ENCODE data around the gene KEL. TPM values are rescaled to one million over a fixed set of nuclear protein-coding genes. Genes with fewer than 3 reads are reported as not detected.
A peak's percentile ranks its signal among the peaks of the same experiment; 100 is the strongest.

The KEL gene
- total RNA-seq, 1 experiment from 2014 or later, result not detected

GRCh38 chr7:143002106-143002505, 39.9 kb upstream of the KEL start:
- ChIA-PET POLR2A (no interaction called here), CTCF (interaction anchor here (1.0 to 10.7 kb wide), 4 partner anchors 123 to 213 kb away, joined by 3 to 167 read pairs (median 10); no protein-coding TSS in a partner anchor)
- H3K27ac Mint-ChIP-seq (ENCODE audit: unreplicated experiment), result no peak overlapping the region
- H3K27me3 Mint-ChIP-seq (ENCODE audit: insufficient read depth, unreplicated experiment), result no peaks in the 10 kb centered on the region
- DNase-seq, result peak in 1 of 2 experiments; percentile 38
- no peaks in the 10 kb centered on the region for H3K27me3 ChIP-seq (replicated peaks; ENCODE audit: control insufficient read depth, insufficient read depth, low read length)
- H3K4me3 ChIP-seq (ENCODE audit: low read depth, low read length), result no peak overlapping the region
- no peaks in the 10 kb centered on the region for H3K9me3 Mint-ChIP-seq (ENCODE audit: unreplicated experiment)
- no peaks in the 10 kb centered on the region for H3K36me3 Mint-ChIP-seq (ENCODE audit: insufficient read depth, unreplicated experiment)
- no peaks in the 10 kb centered on the region for H3K36me3 ChIP-seq (ENCODE audit: control insufficient read depth, insufficient read depth, low read length)
- H3K4me1 Mint-ChIP-seq (ENCODE audit: low read depth, unreplicated experiment), result peaks cover 14% of the 10 kb centered on the region
- no peak overlapping the region for H3K4me3 Mint-ChIP-seq (ENCODE audit: unreplicated experiment)
- intact Hi-C loops (cut with micrococcal nuclease; ENCODE audit: unreplicated experiment), result loop anchor here (1.0 to 10.0 kb wide), 4 partner anchors 45 to 367 kb away; no protein-coding TSS in a partner anchor
- peaks cover 17% of the 10 kb centered on the region for H3K4me1 ChIP-seq
- TF ChIP-seq, protein P1, sequence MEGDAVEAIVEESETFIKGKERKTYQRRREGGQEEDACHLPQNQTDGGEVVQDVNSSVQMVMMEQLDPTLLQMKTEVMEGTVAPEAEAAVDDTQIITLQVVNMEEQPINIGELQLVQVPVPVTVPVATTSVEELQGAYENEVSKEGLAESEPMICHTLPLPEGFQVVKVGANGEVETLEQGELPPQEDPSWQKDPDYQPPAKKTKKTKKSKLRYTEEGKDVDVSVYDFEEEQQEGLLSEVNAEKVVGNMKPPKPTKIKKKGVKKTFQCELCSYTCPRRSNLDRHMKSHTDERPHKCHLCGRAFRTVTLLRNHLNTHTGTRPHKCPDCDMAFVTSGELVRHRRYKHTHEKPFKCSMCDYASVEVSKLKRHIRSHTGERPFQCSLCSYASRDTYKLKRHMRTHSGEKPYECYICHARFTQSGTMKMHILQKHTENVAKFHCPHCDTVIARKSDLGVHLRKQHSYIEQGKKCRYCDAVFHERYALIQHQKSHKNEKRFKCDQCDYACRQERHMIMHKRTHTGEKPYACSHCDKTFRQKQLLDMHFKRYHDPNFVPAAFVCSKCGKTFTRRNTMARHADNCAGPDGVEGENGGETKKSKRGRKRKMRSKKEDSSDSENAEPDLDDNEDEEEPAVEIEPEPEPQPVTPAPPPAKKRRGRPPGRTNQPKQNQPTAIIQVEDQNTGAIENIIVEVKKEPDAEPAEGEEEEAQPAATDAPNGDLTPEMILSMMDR (IDR thresholded peaks at IDR 0.05; ENCODE audit: insufficient read depth in 1 of 2, low read depth in 1 of 2, low read length in 1 of 2, severe bottlenecking in 1 of 2, unreplicated experiment in 1 of 2), result peak; percentile 40 to 58
- H3K9me3 ChIP-seq, result no peaks in the 10 kb centered on the region
- BruUV-seq (replicated peaks), result no TSS peak

- TF ChIP-seq, protein P1 (IDR thresholded peaks at IDR 0.05; ENCODE audit: insufficient read depth in 1 of 2, low read depth in 1 of 2, low read length in 1 of 2, severe bottlenecking in 1 of 2, unreplicated experiment in 1 of 2), result no peak
- H3K27me3 Mint-ChIP-seq (ENCODE audit: insufficient read depth, unreplicated experiment), result no peaks in the 10 kb centered on the region
- no peaks in the 10 kb centered on the region for H3K9me3 ChIP-seq
- ChIA-PET CTCF (interaction anchor here (1.0 kb wide), 1 partner anchor 215 kb away, joined by 3 read pairs; no protein-coding TSS in a partner anchor), POLR2A (no interaction called here)
- intact Hi-C loops (cut with micrococcal nuclease; ENCODE audit: unreplicated experiment), result loop anchor here (5.0 to 10.0 kb wide), 2 partner anchors 43 to 366 kb away; no protein-coding TSS in a partner anchor
- H3K36me3 ChIP-seq (ENCODE audit: control insufficient read depth, insufficient read depth, low read length), result no peaks in the 10 kb centered on the region
- no peaks in the 10 kb centered on the region for H3K27me3 ChIP-seq (replicated peaks; ENCODE audit: control insufficient read depth, insufficient read depth, low read length)
- no TSS peak for BruUV-seq (replicated peaks)
- no peaks in the 10 kb centered on the region for H3K9me3 Mint-ChIP-seq (ENCODE audit: unreplicated experiment)
- no peak for DNase-seq
- H3K4me3 ChIP-seq (ENCODE audit: low read depth, low read length), result no peak overlapping the region
- no peaks in the 10 kb centered on the region for H3K36me3 Mint-ChIP-seq (ENCODE audit: insufficient read depth, unreplicated experiment)
- H3K27ac Mint-ChIP-seq (ENCODE audit: unreplicated experiment), result no peak overlapping the region
- no peak overlapping the region for H3K4me3 Mint-ChIP-seq (ENCODE audit: unreplicated experiment)
- peaks cover 17% of the 10 kb centered on the region for H3K4me1 ChIP-seq
- H3K4me1 Mint-ChIP-seq (ENCODE audit: low read depth, unreplicated experiment), result peaks cover 14% of the 10 kb centered on the region
These were observed 38.5 kb upstream of the KEL start for GRCh38 chr7:143000648-143001047.

DNA sequence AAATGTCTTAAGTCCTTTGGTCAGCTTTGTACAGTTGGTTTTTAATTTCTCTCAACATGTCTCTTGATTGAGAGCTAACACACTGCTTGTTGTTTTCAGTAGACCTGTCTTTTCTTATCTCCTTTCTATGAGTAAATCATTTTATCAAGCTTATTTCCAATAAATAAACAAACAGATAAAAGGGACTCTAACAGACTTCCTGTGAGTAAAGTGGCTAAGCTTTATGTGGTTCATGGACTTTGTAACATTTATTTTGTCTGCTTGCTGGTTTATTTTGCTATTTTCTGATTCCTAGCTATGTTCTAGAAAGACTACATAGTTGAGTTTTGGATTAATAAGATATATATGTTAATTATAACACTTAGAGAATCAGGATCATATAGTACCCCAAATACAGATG, 37.6 kb upstream of the KEL start:
- Mint-ChIP-seq H3K4me1 (ENCODE audit: low read depth, unreplicated experiment) (peaks cover 14% of the 10 kb centered on the region), H3K9me3 (ENCODE audit: unreplicated experiment) (peaks cover under 1% of the 10 kb centered on the region), H3K27me3 (ENCODE audit: insufficient read depth, unreplicated experiment) (no peaks in the 10 kb centered on the region), H3K27ac (ENCODE audit: unreplicated experiment) (no peak overlapping the region), H3K4me3 (ENCODE audit: unreplicated experiment) (no peak overlapping the region), H3K36me3 (ENCODE audit: insufficient read depth, unreplicated experiment) (no peaks in the 10 kb centered on the region)
- intact Hi-C loops (cut with micrococcal nuclease; ENCODE audit: unreplicated experiment), result loop anchor here (5.0 to 10.0 kb wide), 2 partner anchors 42 to 365 kb away; no protein-coding TSS in a partner anchor
- POLR2A ChIA-PET, result no interaction called here
- DNase-seq, result no peak
- no peaks in the 10 kb centered on the region for H3K36me3 ChIP-seq (ENCODE audit: control insufficient read depth, insufficient read depth, low read length)
- peaks cover 17% of the 10 kb centered on the region for H3K4me1 ChIP-seq
- H3K4me3 ChIP-seq (ENCODE audit: low read depth, low read length), result no peak overlapping the region
- no peaks in the 10 kb centered on the region for H3K9me3 ChIP-seq
- TF ChIP-seq, protein P1 (IDR thresholded peaks at IDR 0.05; ENCODE audit: insufficient read depth in 1 of 2, low read depth in 1 of 2, low read length in 1 of 2, severe bottlenecking in 1 of 2, unreplicated experiment in 1 of 2), result no peak
- CTCF ChIA-PET, result interaction anchor here (0.8 to 1.6 kb wide), 4 partner anchors 114 to 215 kb away, joined by 3 to 6 read pairs (median 4); partner anchors contain the start of gene TRPV6
- no peaks in the 10 kb centered on the region for H3K27me3 ChIP-seq (replicated peaks; ENCODE audit: control insufficient read depth, insufficient read depth, low read length)
- no TSS peak for BruUV-seq (replicated peaks)
